A673 (cell line): ENCODE measurements around the gene GCC2. TPM values are rescaled to one million over a fixed set of nuclear protein-coding genes. Genes with fewer than 3 reads are reported as not detected.
A peak's percentile ranks its signal among the peaks of the same experiment; 100 is the strongest.

Experiments
- BruUV-seq: library from RNA; stranded (reverse); fragments of 400-500 nt; replicated peaks from 2 replicates; lab custom pipeline; 2021; lab: Mats Ljungman, UMichigan
- CTCF ChIA-PET: fragments of 300-600 bp; sonication (Branson Sonifier 250); formaldehyde crosslinking; loops from one replicate; lab custom pipeline; 2022; ENCODE audit warnings: antibody characterized with exemption; lab: Charles Lee
- POLR2A ChIA-PET: fragments of 300-600 bp; sonication (Branson Sonifier 250); formaldehyde crosslinking; loops from one replicate; lab custom pipeline; 2022; ENCODE audit warnings: antibody characterized with exemption; ENCODE audit not compliant: low non-redundant PET; lab: Charles Lee
- DNase-seq: peaks from one replicate; pipeline ENCODE4 v3.0.0-alpha.2; 2015; ENCODE audit warnings: low spot score
- H3K27ac ChIP-seq: fragments of 200-600 bp; sonication (generic); 2 replicates; pipeline ENCODE4 v1.5.1; 2016; ENCODE audit warnings: mixed run types, low read depth, mild to moderate bottlenecking, mixed read lengths, antibody characterized with exemption, low read length; ENCODE audit not compliant: poor library complexity, severe bottlenecking
- H3K27me3 ChIP-seq: fragments of 200-600 bp; sonication (generic); replicated peaks from 2 replicates; pipeline ENCODE4 v1.6.1; 2017; ENCODE audit warnings: mixed run types, low read depth, mild to moderate bottlenecking, mixed read lengths, antibody characterized with exemption, low read length; ENCODE audit not compliant: insufficient read depth, poor library complexity
- H3K36me3 ChIP-seq: fragments of 200-600 bp; sonication (generic); 2 replicates; pipeline ENCODE4 v1.6.1; 2016; ENCODE audit warnings: mixed run types, mild to moderate bottlenecking, mixed read lengths, antibody characterized with exemption, low read length; ENCODE audit not compliant: insufficient read depth, poor library complexity, severe bottlenecking
- H3K4me1 ChIP-seq: fragments of 200-600 bp; sonication (generic); 2 replicates; pipeline ENCODE4 v1.6.1; 2017; ENCODE audit warnings: mixed run types, mild to moderate bottlenecking, mixed read lengths, antibody characterized with exemption, low read length; ENCODE audit not compliant: insufficient read depth, poor library complexity, severe bottlenecking
- H3K4me3 ChIP-seq: fragments of 200-600 bp; sonication (generic); 2 replicates; pipeline ENCODE4 v1.5.1; 2016; ENCODE audit warnings: low read depth, mixed run types, mild to moderate bottlenecking, mixed read lengths, low read length; ENCODE audit not compliant: poor library complexity, severe bottlenecking
- H3K9me3 ChIP-seq: fragments of 200-600 bp; sonication (generic); 2 replicates; pipeline ENCODE4 v1.6.1; 2016; ENCODE audit warnings: mixed run types, low read depth, mild to moderate bottlenecking, mixed read lengths, antibody characterized with exemption, low read length; ENCODE audit not compliant: poor library complexity, severe bottlenecking
- CTCF ChIP-seq: fragments of 300-800, 200-600 bp; sonication (generic); conservative IDR thresholded peaks from 2 replicates; pipeline ENCODE4 v1.5.1; 2017; ENCODE audit warnings: low read depth, mild to moderate bottlenecking, antibody characterized with exemption, low read length, moderate library complexity, mixed read lengths
- EZH2 ChIP-seq: fragments of 200-600 bp; sonication (generic); IDR thresholded peaks from 2 replicates; pipeline ENCODE4 v1.6.1; 2017; ENCODE audit warnings: borderline replicate concordance, low read depth, mild to moderate bottlenecking, mixed read lengths, antibody characterized with exemption, low read length; ENCODE audit not compliant: poor library complexity, severe bottlenecking
- intact Hi-C: fragments of 100-400 bp; cut with micrococcal nuclease; formaldehyde crosslinking; loops from one replicate; pipeline ENCODE4 v1.10.0; 2022; ENCODE audit not compliant: unreplicated experiment
- total RNA-seq: library from RNA; stranded (reverse); gene quantifications from 2 replicates; pipeline ENCODE4 v1.2.3, GENCODE V29; 2021

GCC2 gene
- total RNA-seq, 1 experiment from 2014 or later = 25.4 TPM

GRCh38 chr2:108417254-108417653, 31.8 kb upstream of the GCC2 start:
- 0 out of 2 replicates have a peak, but pooled peaks have one; percentile 19 for TF ChIP-seq CTCF
- no peak for TF ChIP-seq EZH2
- intact Hi-C loops = no loop called here
- ChIA-PET POLR2A (no interaction called here), CTCF (no interaction called here)
- H3K9me3 ChIP-seq = no peaks in the 10 kb centered on the region
- DNase-seq = peak; percentile 9
- no peak overlapping the region for H3K4me3 ChIP-seq
- no peak overlapping the region for H3K27ac ChIP-seq
- no peaks in the 10 kb centered on the region for H3K36me3 ChIP-seq
- H3K4me1 ChIP-seq = no peaks in the 10 kb centered on the region
- no TSS peak for BruUV-seq
- H3K27me3 ChIP-seq = no peaks in the 10 kb centered on the region

GRCh38 chr2:108418416-108418815, 30.6 kb upstream of the GCC2 start:
- H3K9me3 ChIP-seq = no peaks in the 10 kb centered on the region
- CTCF ChIA-PET = no interaction called here
- no peaks in the 10 kb centered on the region for H3K27me3 ChIP-seq
- POLR2A ChIA-PET = no interaction called here
- TF ChIP-seq CTCF (no peak), EZH2 (no peak)
- no peak for DNase-seq
- H3K4me3 ChIP-seq = no peak overlapping the region
- no TSS peak for BruUV-seq
- no peak overlapping the region for H3K27ac ChIP-seq
- H3K36me3 ChIP-seq = no peaks in the 10 kb centered on the region
- intact Hi-C loops = no loop called here
- no peaks in the 10 kb centered on the region for H3K4me1 ChIP-seq

GRCh38 chr2:108423067-108423466, 25.9 kb upstream of the GCC2 start:
- BruUV-seq = no TSS peak
- CTCF ChIA-PET = no interaction called here
- H3K9me3 ChIP-seq = no peaks in the 10 kb centered on the region
- H3K27ac ChIP-seq = no peak overlapping the region
- POLR2A ChIA-PET = no interaction called here
- H3K4me1 ChIP-seq = no peaks in the 10 kb centered on the region
- H3K4me3 ChIP-seq = no peak overlapping the region
- H3K36me3 ChIP-seq = no peaks in the 10 kb centered on the region
- DNase-seq = no peak
- H3K27me3 ChIP-seq = no peaks in the 10 kb centered on the region
- intact Hi-C loops = no loop called here
- no peak for TF ChIP-seq EZH2
- TF ChIP-seq CTCF = no peak
